Measurements from ENCODE around the gene SRSF12.

DNA sequence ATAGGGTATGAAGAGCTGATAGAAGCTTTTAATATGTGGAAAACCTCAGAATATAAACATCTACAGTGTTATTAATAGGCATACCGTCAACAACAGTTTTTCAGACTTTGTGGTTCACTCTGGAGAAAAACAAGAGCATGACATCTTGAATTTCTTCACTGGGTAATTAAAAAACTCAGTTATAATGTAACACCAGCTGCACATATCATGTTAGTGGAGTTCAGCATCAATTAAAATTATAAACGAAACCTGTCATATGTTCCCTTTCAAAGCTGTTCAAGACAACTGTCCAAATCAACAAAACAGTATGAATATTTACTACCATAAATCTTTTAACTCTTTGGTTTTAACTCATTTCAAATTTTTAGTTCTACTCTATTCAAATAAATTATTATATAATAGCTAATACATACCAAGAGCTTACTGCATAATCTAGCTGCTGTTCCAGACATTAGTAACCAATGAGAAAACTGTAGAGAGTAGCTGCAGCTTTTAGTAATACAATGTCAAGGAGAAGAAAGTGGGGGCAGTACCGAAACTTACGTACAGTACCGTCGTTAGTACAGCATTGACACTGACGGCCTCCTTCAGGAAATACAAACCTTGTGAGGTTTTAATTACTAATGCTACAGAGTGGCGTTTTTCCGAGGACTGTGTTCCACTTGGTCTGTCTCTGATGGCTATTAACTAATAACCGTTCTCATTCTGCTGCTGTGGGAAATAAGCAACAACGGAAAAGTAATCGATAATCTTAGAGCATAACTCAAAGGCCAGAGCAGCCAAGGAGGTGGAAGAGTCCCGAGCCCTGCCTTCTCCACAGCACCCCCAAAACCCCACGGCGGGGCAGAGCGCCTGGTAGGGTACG, 27.5 kb upstream of the SRSF12 start:
- TF ChIP-seq SUZ12 (IDR thresholded peaks at IDR 0.05) (no peak), HDGF (IDR thresholded peaks at IDR 0.05; ENCODE audit: borderline replicate concordance) (no peak), NFRKB (IDR thresholded peaks at IDR 0.05) (no peak), FOXA1 (IDR thresholded peaks at IDR 0.05) (no peak), SP1 (IDR thresholded peaks at IDR 0.05) (no peak), FOXM1 (IDR thresholded peaks at IDR 0.05; ENCODE audit: borderline replicate concordance) (no peak), BHLHE40 (IDR thresholded peaks at IDR 0.05; ENCODE audit: borderline replicate concordance) (no peak), ELF4 (IDR thresholded peaks at IDR 0.05) (no peak), LEF1 (IDR thresholded peaks at IDR 0.05; ENCODE audit: borderline replicate concordance) (no peak)
- TF ChIP-seq, protein P1, sequence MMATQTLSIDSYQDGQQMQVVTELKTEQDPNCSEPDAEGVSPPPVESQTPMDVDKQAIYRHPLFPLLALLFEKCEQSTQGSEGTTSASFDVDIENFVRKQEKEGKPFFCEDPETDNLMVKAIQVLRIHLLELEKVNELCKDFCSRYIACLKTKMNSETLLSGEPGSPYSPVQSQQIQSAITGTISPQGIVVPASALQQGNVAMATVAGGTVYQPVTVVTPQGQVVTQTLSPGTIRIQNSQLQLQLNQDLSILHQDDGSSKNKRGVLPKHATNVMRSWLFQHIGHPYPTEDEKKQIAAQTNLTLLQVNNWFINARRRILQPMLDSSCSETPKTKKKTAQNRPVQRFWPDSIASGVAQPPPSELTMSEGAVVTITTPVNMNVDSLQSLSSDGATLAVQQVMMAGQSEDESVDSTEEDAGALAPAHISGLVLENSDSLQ (IDR thresholded peaks at IDR 0.05), result no peak
